ENCODE measurements around the gene RTP3.

Gene RTP3

DNA sequence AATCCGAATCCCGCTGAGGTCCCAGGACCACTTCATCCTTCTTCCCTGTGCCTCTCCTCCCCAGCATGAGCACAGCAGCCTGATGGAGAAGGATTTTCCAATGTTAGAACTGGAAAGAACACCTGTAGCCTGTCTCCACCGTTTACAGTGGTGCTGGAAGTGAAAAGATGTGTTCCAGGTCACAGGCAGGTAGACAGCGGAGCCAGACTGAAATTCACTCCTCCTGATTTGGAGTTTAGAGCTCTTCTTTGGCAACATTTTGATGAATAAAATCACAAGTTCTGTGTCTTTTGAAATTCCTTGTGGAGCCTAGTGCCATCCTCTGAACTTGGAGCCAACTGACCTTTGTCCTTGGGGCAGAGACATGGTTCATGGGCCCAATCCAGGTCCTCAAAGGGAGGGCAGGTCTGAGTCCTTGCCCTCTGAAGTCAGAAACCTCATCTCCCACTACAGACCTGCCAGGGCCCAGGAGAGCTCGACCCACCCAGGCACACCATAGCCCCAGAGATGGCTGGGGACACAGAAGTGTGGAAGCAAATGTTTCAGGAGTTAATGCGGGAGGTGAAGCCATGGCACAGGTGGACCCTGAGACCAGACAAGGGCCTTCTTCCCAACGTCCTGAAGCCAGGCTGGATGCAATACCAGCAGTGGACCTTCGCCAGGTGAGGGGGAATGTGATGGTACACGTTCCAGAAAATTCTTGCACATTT is at the start of gene RTP3:
RTP3 (plus strand) TSS at position 421 of the 710 bp plus-strand sequence; CDS start at position 508, 87 bp downstream.
- Histone ChIP-seq H3K4me3 (ENCODE audit: low read depth, low read length) (no peak within 1 kb of the TSS), H3K36me3 (ENCODE audit: control insufficient read depth, insufficient read depth, low read length) (no peaks in the 10 kb centered on the region), H3K9me3 (ENCODE audit: control insufficient read depth, insufficient read depth, low read depth, low read length) (peaks cover 5% of the 10 kb centered on the region), H3K27me3 (ENCODE audit: control insufficient read depth, insufficient read depth, low read length) (no peaks in the 10 kb centered on the region), H3K9ac (ENCODE audit: low read length) (no peak within 1 kb of the TSS), H3K27ac (ENCODE audit: low read depth, low read length) (no peak within 1 kb of the TSS), H3K4me1 (ENCODE audit: control insufficient read depth, insufficient read depth, low read length) (peaks cover 14% of the 10 kb centered on the region)

DNA sequence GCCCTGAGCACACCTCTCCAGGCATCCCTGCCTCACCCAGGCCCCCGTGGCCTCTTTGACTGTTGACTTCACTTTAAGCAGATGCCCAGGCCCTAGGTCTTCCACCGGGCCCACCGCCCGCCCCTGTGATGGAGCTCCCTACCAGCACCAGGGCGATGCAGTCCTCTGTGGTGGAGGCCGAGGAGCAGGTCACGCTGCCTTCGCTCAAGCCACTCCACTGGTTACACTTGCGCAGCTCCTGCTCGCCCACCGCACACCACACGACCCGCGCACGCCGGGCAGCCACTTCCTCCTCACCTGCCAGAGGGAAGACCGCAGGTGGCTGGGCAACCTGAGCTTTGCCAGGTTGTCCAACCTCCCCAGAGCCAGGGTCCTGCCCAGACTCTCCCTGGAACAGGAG is 49.1 kb upstream of the RTP3 start:
- H3K9me3 ChIP-seq (ENCODE audit: control insufficient read depth, insufficient read depth, low read depth, low read length): no peaks in the 10 kb centered on the region
- H3K27me3 ChIP-seq (ENCODE audit: control insufficient read depth, insufficient read depth, low read length): no peaks in the 10 kb centered on the region
- H3K27ac ChIP-seq (ENCODE audit: low read depth, low read length): no peak overlapping the region
- no peaks in the 10 kb centered on the region for H3K36me3 ChIP-seq (ENCODE audit: control insufficient read depth, insufficient read depth, low read length)
- H3K9ac ChIP-seq (ENCODE audit: low read length): no peak overlapping the region
- H3K4me3 ChIP-seq (ENCODE audit: low read depth, low read length): no peak overlapping the region
- no peaks in the 10 kb centered on the region for H3K4me1 ChIP-seq (ENCODE audit: control insufficient read depth, insufficient read depth, low read length)

DNA sequence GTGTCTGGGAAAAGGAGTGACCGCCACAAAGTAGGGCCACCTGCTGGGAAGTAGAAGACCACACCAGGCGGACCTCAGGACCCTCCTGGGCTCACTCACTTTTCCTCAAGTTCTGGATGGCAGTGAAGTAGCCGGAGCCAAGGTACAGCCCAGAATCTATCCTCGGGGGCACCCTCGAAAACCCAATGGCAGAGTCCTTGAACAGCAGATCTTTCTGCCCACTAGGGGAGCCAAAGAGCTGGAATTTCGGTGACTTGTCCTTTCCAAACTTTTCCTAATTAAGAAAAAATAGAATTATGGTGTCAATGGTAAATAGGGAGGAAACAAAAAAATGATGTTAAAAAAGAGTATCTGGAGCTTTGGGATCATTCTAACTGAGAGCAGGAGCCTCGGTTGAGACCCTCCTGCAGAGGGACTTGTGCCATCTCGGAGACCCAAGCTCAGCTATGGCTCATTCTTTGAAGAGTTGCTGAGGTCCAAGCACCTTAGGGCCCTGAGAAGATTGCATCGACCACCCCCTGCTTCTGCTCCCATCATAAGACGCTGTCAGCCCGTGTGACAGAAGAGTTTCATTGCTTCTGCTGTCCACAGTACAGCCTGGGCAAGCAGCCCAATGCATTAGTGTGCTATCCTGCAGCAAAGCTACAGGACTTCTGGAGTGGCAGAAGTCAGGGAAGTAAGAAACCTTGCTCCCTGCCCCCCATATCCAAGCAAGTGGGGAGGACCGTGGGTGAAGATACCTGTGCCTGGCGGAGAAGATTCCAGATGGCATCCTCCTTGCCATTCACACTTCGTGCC is 47.8 kb upstream of the RTP3 start:
- no peaks in the 10 kb centered on the region for H3K9me3 ChIP-seq (ENCODE audit: control insufficient read depth, insufficient read depth, low read depth, low read length)
- H3K27me3 ChIP-seq (ENCODE audit: control insufficient read depth, insufficient read depth, low read length): no peaks in the 10 kb centered on the region
- no peaks in the 10 kb centered on the region for H3K4me1 ChIP-seq (ENCODE audit: control insufficient read depth, insufficient read depth, low read length)
- H3K9ac ChIP-seq (ENCODE audit: low read length): no peak overlapping the region
- no peak overlapping the region for H3K27ac ChIP-seq (ENCODE audit: low read depth, low read length)
- H3K4me3 ChIP-seq (ENCODE audit: low read depth, low read length): no peak overlapping the region
- H3K36me3 ChIP-seq (ENCODE audit: control insufficient read depth, insufficient read depth, low read length): no peaks in the 10 kb centered on the region

DNA sequence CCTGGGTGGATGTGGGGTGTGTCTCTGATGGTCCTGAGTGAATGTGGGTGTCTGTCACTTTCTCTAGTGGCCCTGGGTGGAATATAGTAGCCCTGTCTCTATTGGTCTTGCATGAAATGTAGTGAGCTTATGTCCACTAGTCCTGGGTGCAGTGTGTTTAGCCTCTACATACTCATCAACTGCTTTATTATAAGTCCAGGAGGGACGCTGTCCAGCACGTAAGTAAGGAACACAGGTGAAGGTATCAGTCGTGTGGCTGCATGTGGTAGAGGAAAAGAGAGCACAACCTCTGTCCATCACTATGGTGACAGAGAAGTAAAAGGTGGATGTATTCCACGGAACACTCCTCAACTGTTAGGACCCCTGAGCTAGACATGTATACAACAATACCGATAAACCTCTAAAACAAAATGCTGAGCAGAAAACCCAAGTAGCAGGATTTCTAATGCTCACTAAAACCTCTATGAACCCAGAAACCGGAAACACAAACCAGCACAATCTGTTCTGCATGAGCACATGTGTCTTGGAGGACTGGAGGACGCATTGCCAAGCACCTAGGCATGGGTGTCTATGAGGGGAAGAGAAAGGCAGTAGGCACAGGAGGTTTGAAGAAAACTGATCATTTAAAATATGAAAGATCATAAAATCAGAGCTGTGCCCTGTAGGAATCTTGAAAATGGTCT is 44.1 kb upstream of the RTP3 start:
- Histone ChIP-seq H3K4me1 (ENCODE audit: control insufficient read depth, insufficient read depth, low read length) (no peaks in the 10 kb centered on the region), H3K4me3 (ENCODE audit: low read depth, low read length) (no peak overlapping the region), H3K36me3 (ENCODE audit: control insufficient read depth, insufficient read depth, low read length) (no peaks in the 10 kb centered on the region), H3K9me3 (ENCODE audit: control insufficient read depth, insufficient read depth, low read depth, low read length) (no peaks in the 10 kb centered on the region), H3K27ac (ENCODE audit: low read depth, low read length) (no peak overlapping the region), H3K27me3 (ENCODE audit: control insufficient read depth, insufficient read depth, low read length) (no peaks in the 10 kb centered on the region), H3K9ac (ENCODE audit: low read length) (no peak overlapping the region)

DNA sequence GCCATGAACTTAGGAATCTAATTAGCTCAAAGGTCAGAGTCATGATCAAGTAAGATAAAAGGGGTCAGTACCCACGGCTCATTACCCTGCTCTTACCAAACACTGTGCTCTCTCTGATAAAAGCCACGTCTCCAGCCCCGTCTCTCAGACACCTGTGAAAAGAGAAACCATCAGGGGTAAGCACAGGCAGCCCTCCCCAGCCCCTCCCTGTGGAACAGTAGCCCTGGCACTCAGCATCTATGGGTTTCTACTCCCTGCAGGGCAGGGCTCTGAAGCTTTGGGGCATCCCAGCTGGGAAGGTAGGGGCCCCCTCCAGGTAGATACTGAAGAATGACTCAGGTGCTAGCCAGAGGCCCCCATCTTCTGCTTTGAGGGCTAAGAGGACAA is 43.6 kb upstream of the RTP3 start:
- Histone ChIP-seq H3K9me3 (ENCODE audit: control insufficient read depth, insufficient read depth, low read depth, low read length) (no peaks in the 10 kb centered on the region), H3K4me1 (ENCODE audit: control insufficient read depth, insufficient read depth, low read length) (no peaks in the 10 kb centered on the region), H3K27me3 (ENCODE audit: control insufficient read depth, insufficient read depth, low read length) (no peaks in the 10 kb centered on the region), H3K27ac (ENCODE audit: low read depth, low read length) (no peak overlapping the region), H3K4me3 (ENCODE audit: low read depth, low read length) (no peak overlapping the region), H3K9ac (ENCODE audit: low read length) (no peak overlapping the region), H3K36me3 (ENCODE audit: control insufficient read depth, insufficient read depth, low read length) (no peaks in the 10 kb centered on the region)

DNA sequence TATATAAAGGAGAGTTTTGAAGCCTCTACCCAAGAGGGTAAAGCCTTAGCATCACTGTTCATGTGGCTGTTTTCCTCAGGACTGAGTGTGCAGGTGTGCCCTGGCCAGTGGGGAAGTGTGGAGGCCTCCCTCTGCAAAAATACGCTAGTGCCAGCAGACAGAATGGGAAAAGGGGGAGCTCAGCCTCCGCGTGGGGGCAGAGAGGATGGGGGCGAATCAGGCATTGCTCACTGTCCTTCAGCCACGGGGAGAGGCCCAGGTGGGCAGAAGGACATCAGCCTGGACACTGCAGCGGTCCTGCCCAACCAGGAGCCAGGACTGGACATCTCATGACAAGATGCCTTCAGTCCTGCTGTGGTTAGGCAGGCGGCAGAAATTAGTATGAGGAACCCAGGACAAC is 43.2 kb upstream of the RTP3 start:
- Histone ChIP-seq H3K27me3 (ENCODE audit: control insufficient read depth, insufficient read depth, low read length) (no peaks in the 10 kb centered on the region), H3K36me3 (ENCODE audit: control insufficient read depth, insufficient read depth, low read length) (no peaks in the 10 kb centered on the region), H3K9ac (ENCODE audit: low read length) (no peak overlapping the region), H3K4me1 (ENCODE audit: control insufficient read depth, insufficient read depth, low read length) (no peaks in the 10 kb centered on the region), H3K9me3 (ENCODE audit: control insufficient read depth, insufficient read depth, low read depth, low read length) (no peaks in the 10 kb centered on the region), H3K27ac (ENCODE audit: low read depth, low read length) (no peak overlapping the region), H3K4me3 (ENCODE audit: low read depth, low read length) (no peak overlapping the region)

DNA sequence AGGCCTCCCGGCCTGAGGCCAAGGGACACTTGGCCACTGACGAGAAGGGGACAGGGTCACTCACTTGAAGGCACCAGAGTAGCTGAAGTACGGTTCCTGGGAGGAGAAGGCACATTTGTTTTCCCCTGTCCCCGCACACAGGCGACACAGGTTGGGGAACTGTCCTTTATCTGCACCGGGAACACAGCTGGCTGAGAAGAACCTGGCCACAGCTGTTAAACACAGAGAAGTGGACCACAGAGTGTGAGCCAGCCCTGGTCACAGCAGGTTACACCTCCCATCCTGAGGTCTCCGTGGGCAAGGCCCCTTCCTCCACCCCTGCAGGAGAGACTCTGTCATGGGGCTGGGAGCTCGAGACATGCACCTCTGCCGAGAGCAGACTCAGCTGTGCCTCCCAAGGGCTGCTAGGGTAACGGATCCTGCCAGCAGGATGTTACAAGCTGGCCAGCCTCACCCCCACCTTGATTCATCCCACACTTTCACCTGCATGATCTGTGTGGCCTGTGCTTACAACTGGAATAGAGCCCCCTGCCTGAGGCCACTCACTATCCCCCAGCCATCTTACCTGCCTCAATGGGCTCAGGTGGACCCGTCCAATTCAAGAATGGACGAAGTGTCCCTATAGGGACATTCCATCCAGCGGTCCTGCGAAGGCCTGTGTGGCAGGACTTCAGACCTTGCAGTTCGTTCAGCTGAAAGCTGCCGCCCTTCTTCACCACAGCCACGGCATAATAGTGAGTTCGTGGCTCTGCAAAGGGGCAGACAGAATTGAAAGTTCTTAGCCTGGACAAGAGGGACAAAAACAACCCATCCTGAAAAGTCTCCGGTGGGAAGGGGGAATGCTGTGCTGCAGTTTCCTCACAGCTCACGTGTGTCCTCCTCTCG is 42.3 kb upstream of the RTP3 start:
- Histone ChIP-seq H3K9me3 (ENCODE audit: control insufficient read depth, insufficient read depth, low read depth, low read length) (peaks cover 4% of the 10 kb centered on the region; the same call in 1 of the 2 replicates), H3K4me1 (ENCODE audit: control insufficient read depth, insufficient read depth, low read length) (no peaks in the 10 kb centered on the region), H3K4me3 (ENCODE audit: low read depth, low read length) (no peak overlapping the region), H3K36me3 (ENCODE audit: control insufficient read depth, insufficient read depth, low read length) (no peaks in the 10 kb centered on the region), H3K9ac (ENCODE audit: low read length) (no peak overlapping the region), H3K27me3 (ENCODE audit: control insufficient read depth, insufficient read depth, low read length) (no peaks in the 10 kb centered on the region), H3K27ac (ENCODE audit: low read depth, low read length) (no peak overlapping the region)

DNA sequence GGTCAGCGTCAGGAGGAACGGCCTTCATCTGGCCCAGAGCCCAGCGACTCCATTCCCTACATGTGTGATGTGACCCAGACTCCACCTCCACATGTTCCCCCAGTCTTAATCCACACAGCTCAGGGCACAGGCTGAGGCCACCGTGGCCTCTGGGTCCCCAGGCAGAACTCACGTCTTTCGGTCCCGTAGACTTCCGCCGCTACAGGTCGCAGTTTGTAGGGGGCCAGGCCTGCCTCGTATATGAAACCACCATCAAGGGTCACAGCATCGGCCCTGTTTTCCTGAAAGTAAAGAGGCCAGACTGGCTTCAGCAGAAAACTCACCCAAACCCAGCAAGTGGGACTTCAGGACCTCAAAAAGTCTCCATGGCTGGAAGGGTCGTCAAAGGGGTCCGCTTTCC is 41.7 kb upstream of the RTP3 start:
- no peak overlapping the region for H3K27ac ChIP-seq (ENCODE audit: low read depth, low read length)
- H3K4me1 ChIP-seq (ENCODE audit: control insufficient read depth, insufficient read depth, low read length): no peaks in the 10 kb centered on the region
- H3K4me3 ChIP-seq (ENCODE audit: low read depth, low read length): no peak overlapping the region
- H3K36me3 ChIP-seq (ENCODE audit: control insufficient read depth, insufficient read depth, low read length): no peaks in the 10 kb centered on the region
- no peak overlapping the region for H3K9ac ChIP-seq (ENCODE audit: low read length)
- H3K27me3 ChIP-seq (ENCODE audit: control insufficient read depth, insufficient read depth, low read length): no peaks in the 10 kb centered on the region
- H3K9me3 ChIP-seq (ENCODE audit: control insufficient read depth, insufficient read depth, low read depth, low read length): peaks cover 6% of the 10 kb centered on the region; the same call in 1 of the 2 replicates

DNA sequence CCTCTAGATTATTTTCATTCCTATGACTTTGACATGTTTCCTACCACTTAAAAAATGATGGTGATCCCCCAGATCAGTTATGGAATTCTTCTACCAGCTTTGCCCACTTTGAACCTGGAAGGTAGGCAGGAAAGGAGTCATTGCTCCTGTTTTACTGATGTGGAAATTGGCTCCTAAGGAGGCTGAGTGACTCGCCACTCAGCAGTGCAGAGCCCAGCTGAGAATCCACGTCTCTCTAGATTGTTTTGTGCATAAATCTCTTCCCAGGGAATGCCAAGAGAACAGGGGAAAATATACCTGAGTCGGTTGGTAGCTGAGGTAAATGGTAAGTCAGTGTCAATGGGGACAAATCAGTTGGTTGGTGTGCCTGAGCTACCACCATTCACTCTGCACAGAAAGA is 37.7 kb upstream of the RTP3 start:
- Histone ChIP-seq H3K4me3 (ENCODE audit: low read depth, low read length) (no peak overlapping the region), H3K27me3 (ENCODE audit: control insufficient read depth, insufficient read depth, low read length) (peaks cover 26% of the 10 kb centered on the region), H3K9me3 (ENCODE audit: control insufficient read depth, insufficient read depth, low read depth, low read length) (peaks cover 6% of the 10 kb centered on the region; the same call in 1 of the 2 replicates), H3K27ac (ENCODE audit: low read depth, low read length) (no peak overlapping the region), H3K9ac (ENCODE audit: low read length) (no peak overlapping the region), H3K36me3 (ENCODE audit: control insufficient read depth, insufficient read depth, low read length) (no peaks in the 10 kb centered on the region), H3K4me1 (ENCODE audit: control insufficient read depth, insufficient read depth, low read length) (0 out of 2 replicates have a peak, but pooled peaks cover 2% of the 10 kb centered on the region)

DNA sequence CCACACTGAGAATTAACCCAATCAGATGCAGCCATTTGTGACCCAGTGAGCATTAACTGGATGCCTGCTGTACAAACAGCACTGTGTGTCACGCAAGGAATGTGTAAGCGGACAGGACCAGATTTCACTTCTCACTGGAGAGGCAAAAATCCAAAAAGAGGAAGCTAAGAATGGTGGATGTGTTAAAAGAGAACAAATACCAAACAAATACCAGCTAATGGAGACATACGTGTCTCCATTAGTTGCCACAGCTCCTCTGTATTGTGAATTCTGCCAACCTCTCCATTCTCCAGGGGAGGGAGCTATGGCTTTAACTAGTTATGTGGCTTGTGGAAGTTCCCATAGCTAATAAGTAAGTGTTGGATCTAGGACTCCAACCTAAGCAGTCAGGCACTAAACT is 35.7 kb upstream of the RTP3 start:
- Histone ChIP-seq H3K9ac (ENCODE audit: low read length) (no peak overlapping the region), H3K4me1 (ENCODE audit: control insufficient read depth, insufficient read depth, low read length) (0 out of 2 replicates have a peak, but pooled peaks cover 2% of the 10 kb centered on the region), H3K27ac (ENCODE audit: low read depth, low read length) (no peak overlapping the region), H3K4me3 (ENCODE audit: low read depth, low read length) (no peak overlapping the region), H3K27me3 (ENCODE audit: control insufficient read depth, insufficient read depth, low read length) (peaks cover 36% of the 10 kb centered on the region), H3K9me3 (ENCODE audit: control insufficient read depth, insufficient read depth, low read depth, low read length) (peaks cover 6% of the 10 kb centered on the region; the same call in 1 of the 2 replicates), H3K36me3 (ENCODE audit: control insufficient read depth, insufficient read depth, low read length) (no peaks in the 10 kb centered on the region)

Measured in HUES6 (cell line).